Nephron (organoid): ENCODE data around the gene LRRC17.

Source experiments
- H3K27ac Mint-ChIP-seq, 3 experiments: 2 replicates each; pipeline ENCODE4 v1.8.0; 2020; ENCODE audit warnings: mixed read lengths in 3 of 3, mild to moderate bottlenecking in 2 of 3, moderate library complexity in 1 of 3
- H3K27me3 Mint-ChIP-seq: 2 replicates; pipeline ENCODE4 v1.8.0; 2021; ENCODE audit warnings: low read depth, mild to moderate bottlenecking, moderate library complexity, mixed read lengths
- H3K36me3 Mint-ChIP-seq: 2 replicates; pipeline ENCODE4 v1.8.0; 2020; ENCODE audit warnings: low read depth, mixed read lengths
- H3K4me1 Mint-ChIP-seq: 2 replicates; pipeline ENCODE4 v1.8.0; 2020; ENCODE audit warnings: mixed read lengths
- H3K4me3 Mint-ChIP-seq, 3 experiments: 2 replicates each; pipeline ENCODE4 v1.8.0; 2020; ENCODE audit warnings: mild to moderate bottlenecking in 3 of 3, mixed read lengths in 3 of 3, moderate library complexity in 2 of 3
- H3K9me3 Mint-ChIP-seq: 2 replicates; pipeline ENCODE4 v1.8.0; 2020; ENCODE audit warnings: mixed read lengths
- TF ChIP-seq, protein P1 (sequence below), 3 experiments: fragments of 200-600 bp; sonication (generic); IDR thresholded peaks; one replicate each; pipeline ENCODE4 v1.5.0; 2021; ENCODE audit warnings: antibody characterized with exemption in 3 of 3; ENCODE audit not compliant: unreplicated experiment in 3 of 3

LRRC17 gene

DNA sequence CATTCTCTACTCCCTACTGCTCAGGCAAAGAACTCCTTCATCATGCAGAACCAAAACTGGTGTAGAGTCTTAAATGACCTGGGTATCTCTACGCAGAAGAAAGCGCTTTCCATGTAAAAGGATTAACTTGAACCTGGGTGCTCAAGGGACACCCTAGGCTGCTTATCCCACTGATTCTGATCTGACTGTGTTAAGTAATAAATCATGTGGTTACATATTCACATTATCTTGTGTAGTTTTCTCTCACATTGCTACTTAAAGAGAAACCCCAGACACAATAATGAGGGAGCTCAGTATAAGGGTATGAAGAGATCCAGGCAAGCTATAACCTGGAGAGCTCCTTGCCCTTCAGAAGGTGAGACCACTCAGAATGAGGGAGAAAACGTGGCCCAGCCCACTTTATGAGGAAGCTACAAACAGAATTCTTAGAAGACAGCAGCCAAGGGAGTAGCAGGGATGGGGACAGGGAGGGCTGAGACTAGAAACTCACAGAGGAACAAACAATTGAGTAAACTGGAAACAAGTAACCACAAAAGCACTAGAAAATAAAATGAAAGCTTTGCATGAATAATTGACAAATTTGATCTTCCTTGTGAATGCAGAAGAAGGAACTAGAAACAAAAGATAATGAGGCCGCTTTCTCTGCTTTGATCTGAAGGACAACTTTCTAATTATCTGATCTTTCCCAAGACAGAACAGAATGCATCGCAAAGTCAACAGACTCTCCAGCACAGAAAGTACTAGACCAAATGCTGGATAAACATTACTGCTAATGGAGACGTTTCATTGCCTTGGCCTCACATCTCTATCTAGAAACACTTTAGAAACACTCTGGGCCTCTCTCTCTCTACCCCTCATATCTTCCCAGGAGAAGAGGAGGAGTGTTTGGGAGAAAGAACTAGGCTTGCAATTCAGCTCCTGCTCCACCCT lies 76.1 kb downstream of the LRRC17 start:
- Mint-ChIP-seq H3K27me3 (no peaks in the 10 kb centered on the region), H3K4me3 (no peak overlapping the region), H3K36me3 (no peaks in the 10 kb centered on the region), H3K27ac (peak overlapping the region in 1 of 3 experiments; percentile 75), H3K4me1 (peaks cover 15% of the 10 kb centered on the region), H3K9me3 (no peaks in the 10 kb centered on the region)
- TF ChIP-seq, protein P1, sequence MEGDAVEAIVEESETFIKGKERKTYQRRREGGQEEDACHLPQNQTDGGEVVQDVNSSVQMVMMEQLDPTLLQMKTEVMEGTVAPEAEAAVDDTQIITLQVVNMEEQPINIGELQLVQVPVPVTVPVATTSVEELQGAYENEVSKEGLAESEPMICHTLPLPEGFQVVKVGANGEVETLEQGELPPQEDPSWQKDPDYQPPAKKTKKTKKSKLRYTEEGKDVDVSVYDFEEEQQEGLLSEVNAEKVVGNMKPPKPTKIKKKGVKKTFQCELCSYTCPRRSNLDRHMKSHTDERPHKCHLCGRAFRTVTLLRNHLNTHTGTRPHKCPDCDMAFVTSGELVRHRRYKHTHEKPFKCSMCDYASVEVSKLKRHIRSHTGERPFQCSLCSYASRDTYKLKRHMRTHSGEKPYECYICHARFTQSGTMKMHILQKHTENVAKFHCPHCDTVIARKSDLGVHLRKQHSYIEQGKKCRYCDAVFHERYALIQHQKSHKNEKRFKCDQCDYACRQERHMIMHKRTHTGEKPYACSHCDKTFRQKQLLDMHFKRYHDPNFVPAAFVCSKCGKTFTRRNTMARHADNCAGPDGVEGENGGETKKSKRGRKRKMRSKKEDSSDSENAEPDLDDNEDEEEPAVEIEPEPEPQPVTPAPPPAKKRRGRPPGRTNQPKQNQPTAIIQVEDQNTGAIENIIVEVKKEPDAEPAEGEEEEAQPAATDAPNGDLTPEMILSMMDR (IDR thresholded peaks at IDR 0.05; ENCODE audit: unreplicated experiment in 3 of 3) = no peak

DNA sequence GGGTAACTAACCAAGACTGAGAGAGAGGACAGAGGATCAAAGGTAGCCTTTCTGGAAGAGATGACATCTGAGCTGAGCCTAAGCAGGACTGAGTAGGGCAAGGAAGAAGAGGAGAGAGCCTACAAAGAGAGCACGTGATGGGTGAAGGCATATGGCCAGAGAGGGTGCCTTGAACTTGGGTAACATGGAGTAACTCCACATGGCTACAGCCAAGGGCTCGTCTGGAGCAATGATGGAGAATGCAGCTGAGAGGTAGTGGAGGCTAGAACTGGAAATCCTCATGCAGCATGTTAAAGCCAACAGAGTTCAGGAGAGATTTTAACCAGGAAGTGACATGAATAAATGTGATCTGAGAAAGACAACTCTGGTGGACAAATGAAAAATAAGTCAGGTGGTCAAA lies 77.8 kb downstream of the LRRC17 start:
- Mint-ChIP-seq H3K27me3 (no peaks in the 10 kb centered on the region), H3K36me3 (no peaks in the 10 kb centered on the region), H3K4me1 (peaks cover 15% of the 10 kb centered on the region), H3K4me3 (no peak overlapping the region), H3K9me3 (no peaks in the 10 kb centered on the region), H3K27ac (no peak overlapping the region)
- TF ChIP-seq, protein P1 (IDR thresholded peaks at IDR 0.05; ENCODE audit: unreplicated experiment in 3 of 3) = no peak

DNA sequence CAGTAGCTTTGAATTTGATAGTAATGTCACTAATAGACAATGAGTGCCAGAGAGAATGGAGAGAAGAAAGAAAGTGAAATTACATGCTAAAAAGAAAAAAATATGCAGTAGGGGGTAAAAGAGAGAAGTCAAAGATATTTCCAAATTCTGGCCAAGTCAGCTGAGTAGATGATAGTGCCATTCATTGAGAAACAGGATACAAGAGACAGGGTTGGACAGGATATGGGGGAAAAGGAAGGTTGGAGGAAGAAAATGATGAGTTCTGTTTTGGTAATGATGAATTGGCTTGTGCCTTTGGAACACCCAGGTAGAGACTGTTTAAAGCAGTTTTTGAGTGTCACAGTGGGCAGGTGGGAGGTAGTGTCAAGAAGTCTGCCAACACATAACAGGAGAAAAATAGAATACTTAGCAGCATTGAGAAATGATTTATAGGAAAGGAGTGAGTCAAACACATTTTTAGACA lies 78.3 kb downstream of the LRRC17 start:
- TF ChIP-seq, protein P1 (IDR thresholded peaks at IDR 0.05; ENCODE audit: unreplicated experiment in 3 of 3) = no peak
- Mint-ChIP-seq H3K9me3 (no peaks in the 10 kb centered on the region), H3K27ac (no peak overlapping the region), H3K4me1 (peaks cover 15% of the 10 kb centered on the region), H3K4me3 (no peak overlapping the region), H3K27me3 (no peaks in the 10 kb centered on the region), H3K36me3 (no peaks in the 10 kb centered on the region)

DNA sequence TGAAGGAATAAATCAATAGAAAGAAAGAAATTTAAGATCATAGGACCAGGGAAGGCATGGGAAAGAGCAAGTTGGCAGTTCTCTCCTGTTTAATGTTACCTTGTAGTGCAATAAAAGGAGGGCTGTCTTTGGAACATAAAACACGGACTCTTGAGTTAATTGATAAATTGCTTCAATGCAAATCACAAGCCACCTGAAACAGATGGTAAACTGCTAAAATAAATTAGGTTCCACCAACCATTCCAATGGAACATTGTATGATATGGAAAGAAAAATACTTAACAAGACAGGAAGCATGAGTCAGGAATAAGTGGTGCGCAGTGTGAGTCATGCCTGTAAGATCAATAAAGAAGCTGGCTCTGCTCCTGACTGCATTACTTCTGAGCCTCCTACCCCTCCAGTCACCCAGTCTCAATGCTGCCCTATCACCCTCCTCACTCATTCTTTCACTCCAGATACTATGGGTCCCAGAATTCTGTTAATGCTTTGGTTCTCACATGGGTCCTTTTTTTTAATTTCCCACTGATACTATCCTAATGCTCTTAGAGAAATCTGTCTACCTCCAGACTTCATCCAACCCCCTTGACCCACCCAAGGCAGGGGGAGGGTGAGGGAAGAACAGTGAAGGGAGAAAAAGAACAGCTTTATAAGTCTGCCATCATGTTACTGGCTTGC lies 78.9 kb downstream of the LRRC17 start:
- no peaks in the 10 kb centered on the region for H3K36me3 Mint-ChIP-seq
- H3K4me1 Mint-ChIP-seq = peaks cover 15% of the 10 kb centered on the region

DNA sequence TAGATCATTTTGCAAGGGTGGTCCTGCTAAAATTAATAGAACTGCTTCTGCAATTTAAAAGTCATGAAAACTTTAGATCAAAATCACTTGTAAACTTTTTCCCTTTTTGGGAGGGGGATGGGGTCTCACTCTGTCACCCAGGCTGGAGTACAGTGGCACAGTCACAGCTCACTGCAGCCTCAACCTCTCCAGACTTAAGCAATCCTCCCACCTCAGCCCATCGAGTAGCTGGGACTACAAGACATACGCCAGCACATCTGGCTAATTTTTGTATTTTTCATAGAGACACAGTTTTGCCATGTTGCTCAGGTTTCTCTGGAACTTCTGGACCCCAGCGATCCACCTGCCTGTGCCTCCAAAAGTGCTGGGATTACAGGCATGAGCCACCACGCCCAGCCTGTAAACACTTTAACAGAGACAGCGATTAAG lies 79.7 kb downstream of the LRRC17 start:
- Mint-ChIP-seq H3K36me3 (no peaks in the 10 kb centered on the region), H3K27me3 (no peaks in the 10 kb centered on the region), H3K4me3 (no peak overlapping the region), H3K4me1 (peaks cover 15% of the 10 kb centered on the region), H3K9me3 (no peaks in the 10 kb centered on the region), H3K27ac (peak overlapping the region in 1 of 3 experiments; percentile 92)
- TF ChIP-seq, protein P1 (IDR thresholded peaks at IDR 0.05; ENCODE audit: unreplicated experiment in 3 of 3) = no peak

More for the DNA sequence above, 78.9 kb downstream of the LRRC17 start:
- H3K27ac Mint-ChIP-seq = no peak overlapping the region
- TF ChIP-seq, protein P1 (IDR thresholded peaks at IDR 0.05; ENCODE audit: unreplicated experiment in 3 of 3) = no peak
- H3K27me3 Mint-ChIP-seq = no peaks in the 10 kb centered on the region
- no peak overlapping the region for H3K4me3 Mint-ChIP-seq
- H3K9me3 Mint-ChIP-seq = no peaks in the 10 kb centered on the region
